ENCODE data around the gene GAST. TPM values are rescaled to one million over a fixed set of nuclear protein-coding genes. Genes with fewer than 3 reads are reported as not detected.

GAST gene
- total RNA-seq, 1 experiment from 2014 or later, result not detected

DNA sequence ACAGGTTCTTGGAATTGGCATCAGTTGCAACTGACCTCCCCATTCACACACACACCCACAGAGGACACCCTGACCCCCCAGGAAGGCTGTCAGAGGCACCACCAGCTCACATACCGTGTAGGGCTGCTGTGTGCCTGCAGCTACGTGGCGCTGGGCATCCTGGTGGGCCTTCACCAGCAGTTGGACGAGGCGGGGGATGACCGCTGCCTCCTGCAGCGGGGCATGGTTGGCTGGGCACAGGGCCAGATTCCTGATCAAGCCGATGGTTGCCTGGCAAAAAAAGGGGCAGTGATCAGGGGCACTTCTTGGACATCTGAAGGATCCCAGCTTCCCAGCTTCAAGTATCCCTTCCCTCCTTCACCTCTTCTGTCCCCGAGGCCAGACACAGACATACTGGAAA, 46.5 kb downstream of the GAST start:
- DNase-seq (ENCODE audit: low read depth, low spot score) (no peak), ATAC-seq (no peak)
- TF ChIP-seq SIN3A (IDR thresholded peaks at IDR 0.05; ENCODE audit: low read depth) (no peak), RAD21 (IDR thresholded peaks at IDR 0.05; ENCODE audit: low read depth) (no peak), EZH2phosphoT487 (IDR thresholded peaks at IDR 0.05; ENCODE audit: borderline replicate concordance) (no peak)
- H3K79me2 ChIP-seq (ENCODE audit: insufficient read depth, low read length), result no peaks in the 10 kb centered on the region
- H2AFZ ChIP-seq (ENCODE audit: low read depth, low read length, poor library complexity, severe bottlenecking), result no peak overlapping the region
- peaks cover 40 to 58% of the 10 kb centered on the region in 2 experiments for H3K36me3 ChIP-seq (ENCODE audit: control insufficient read depth in 1 of 2, insufficient read depth in 2 of 2, low read length in 2 of 2)
- no peak overlapping the region for H3K4me3 ChIP-seq (replicated peaks in 1 of 2; ENCODE audit: low read depth in 1 of 2, low read length in 2 of 2)
- H3K9me3 ChIP-seq (ENCODE audit: control insufficient read depth in 1 of 2, insufficient read depth in 1 of 2, low read depth in 1 of 2, low read length in 2 of 2), result no peaks in the 10 kb centered on the region
- no peaks in the 10 kb centered on the region for H3K4me1 ChIP-seq (ENCODE audit: control insufficient read depth in 1 of 2, insufficient read depth in 2 of 2, low read length in 2 of 2)
- H3K27ac ChIP-seq (ENCODE audit: low read depth, low read length), result no peak overlapping the region
- no peaks in the 10 kb centered on the region for H3K9me2 ChIP-seq (ENCODE audit: insufficient read depth)
- no peak overlapping the region for H3K4me2 ChIP-seq (ENCODE audit: low read length)
- intact Hi-C loops (cut with micrococcal nuclease), result no loop called here
- H4K20me1 ChIP-seq (ENCODE audit: insufficient read depth), result no peaks in the 10 kb centered on the region
- no peaks in the 10 kb centered on the region for H3K27me3 ChIP-seq (ENCODE audit: insufficient read depth, low read length)
- ChIA-PET POLR2A (interaction anchor here (0.7 kb wide), 1 partner anchor 54 kb away, joined by 3 read pairs; no protein-coding TSS in a partner anchor), RAD21 (ENCODE audit: low non-redundant PET in 1 of 2, low total read pairs in 2 of 2, uncharacterized antibody in 2 of 2, unreplicated experiment in 2 of 2) (no interaction called here), CTCF (no interaction called here)
- H3K9ac ChIP-seq (ENCODE audit: low read length), result no peak overlapping the region
- no TSS peak for BruUV-seq (replicated peaks)

DNA sequence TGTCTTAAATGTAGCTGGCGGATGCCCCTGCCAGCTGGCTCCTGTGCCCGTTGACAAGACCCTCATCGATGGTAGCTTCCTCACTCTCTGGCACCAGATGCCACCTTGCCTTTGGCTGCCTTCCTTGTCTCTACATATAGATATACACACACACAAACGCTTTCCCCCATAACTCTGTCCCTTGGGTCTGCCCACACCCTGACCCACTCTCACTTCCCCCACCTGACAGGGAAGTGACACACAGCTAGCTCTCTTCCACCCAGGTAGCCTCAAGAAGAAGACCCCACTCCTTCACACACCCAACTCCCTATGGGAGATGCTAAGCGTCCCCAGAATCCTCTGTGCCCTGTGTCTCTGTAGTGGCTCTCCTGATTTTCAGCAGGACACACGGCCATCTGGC, 48.7 kb downstream of the GAST start:
- H2AFZ ChIP-seq (ENCODE audit: low read depth, low read length, poor library complexity, severe bottlenecking), result no peak overlapping the region
- H3K4me1 ChIP-seq (ENCODE audit: control insufficient read depth in 1 of 2, insufficient read depth in 2 of 2, low read length in 2 of 2), result no peaks in the 10 kb centered on the region
- peaks cover 54 to 62% of the 10 kb centered on the region in 2 experiments for H3K36me3 ChIP-seq (ENCODE audit: control insufficient read depth in 1 of 2, insufficient read depth in 2 of 2, low read length in 2 of 2)
- no peak overlapping the region for H3K4me2 ChIP-seq (ENCODE audit: low read length)
- no peak for ATAC-seq
- DNase-seq (ENCODE audit: low read depth, low spot score), result no peak
- H4K20me1 ChIP-seq (ENCODE audit: insufficient read depth), result no peaks in the 10 kb centered on the region
- no peak for TF ChIP-seq ZBTB33 (IDR thresholded peaks at IDR 0.05; ENCODE audit: extremely low read depth, insufficient replicate concordance, low read length)
- TF ChIP-seq SRF (IDR thresholded peaks at IDR 0.05; ENCODE audit: low read depth), result no peak
- no peak for TF ChIP-seq TCF7L2 (IDR thresholded peaks at IDR 0.05; ENCODE audit: borderline replicate concordance, extremely low read depth, insufficient read depth, insufficient read length)
- TF ChIP-seq RAD21 (IDR thresholded peaks at IDR 0.05; ENCODE audit: low read depth), result no peak
- TF ChIP-seq, protein P1, sequence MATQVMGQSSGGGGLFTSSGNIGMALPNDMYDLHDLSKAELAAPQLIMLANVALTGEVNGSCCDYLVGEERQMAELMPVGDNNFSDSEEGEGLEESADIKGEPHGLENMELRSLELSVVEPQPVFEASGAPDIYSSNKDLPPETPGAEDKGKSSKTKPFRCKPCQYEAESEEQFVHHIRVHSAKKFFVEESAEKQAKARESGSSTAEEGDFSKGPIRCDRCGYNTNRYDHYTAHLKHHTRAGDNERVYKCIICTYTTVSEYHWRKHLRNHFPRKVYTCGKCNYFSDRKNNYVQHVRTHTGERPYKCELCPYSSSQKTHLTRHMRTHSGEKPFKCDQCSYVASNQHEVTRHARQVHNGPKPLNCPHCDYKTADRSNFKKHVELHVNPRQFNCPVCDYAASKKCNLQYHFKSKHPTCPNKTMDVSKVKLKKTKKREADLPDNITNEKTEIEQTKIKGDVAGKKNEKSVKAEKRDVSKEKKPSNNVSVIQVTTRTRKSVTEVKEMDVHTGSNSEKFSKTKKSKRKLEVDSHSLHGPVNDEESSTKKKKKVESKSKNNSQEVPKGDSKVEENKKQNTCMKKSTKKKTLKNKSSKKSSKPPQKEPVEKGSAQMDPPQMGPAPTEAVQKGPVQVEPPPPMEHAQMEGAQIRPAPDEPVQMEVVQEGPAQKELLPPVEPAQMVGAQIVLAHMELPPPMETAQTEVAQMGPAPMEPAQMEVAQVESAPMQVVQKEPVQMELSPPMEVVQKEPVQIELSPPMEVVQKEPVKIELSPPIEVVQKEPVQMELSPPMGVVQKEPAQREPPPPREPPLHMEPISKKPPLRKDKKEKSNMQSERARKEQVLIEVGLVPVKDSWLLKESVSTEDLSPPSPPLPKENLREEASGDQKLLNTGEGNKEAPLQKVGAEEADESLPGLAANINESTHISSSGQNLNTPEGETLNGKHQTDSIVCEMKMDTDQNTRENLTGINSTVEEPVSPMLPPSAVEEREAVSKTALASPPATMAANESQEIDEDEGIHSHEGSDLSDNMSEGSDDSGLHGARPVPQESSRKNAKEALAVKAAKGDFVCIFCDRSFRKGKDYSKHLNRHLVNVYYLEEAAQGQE (IDR thresholded peaks at IDR 0.05; ENCODE audit: low read depth), result no peak
- TF ChIP-seq MAX (IDR thresholded peaks at IDR 0.05), result no peak
- TF ChIP-seq JUND (IDR thresholded peaks at IDR 0.05), result no peak
- TF ChIP-seq EZH2 (IDR thresholded peaks at IDR 0.05), result no peak
- TF ChIP-seq YY1 (IDR thresholded peaks at IDR 0.05; ENCODE audit: extremely low read depth, insufficient replicate concordance, low read depth, low read length), result no peak
- TF ChIP-seq ZNF274 (IDR thresholded peaks at IDR 0.05; ENCODE audit: low read depth, low read length), result no peak
- no peak for TF ChIP-seq POLR2AphosphoS5 (IDR thresholded peaks at IDR 0.05; ENCODE audit: low read depth, low read length)
- no peak for TF ChIP-seq ELF1 (IDR thresholded peaks at IDR 0.05; ENCODE audit: borderline replicate concordance, low read depth)
- TF ChIP-seq ZFX (IDR thresholded peaks at IDR 0.05), result no peak
- no peak for TF ChIP-seq EZH2phosphoT487 (IDR thresholded peaks at IDR 0.05; ENCODE audit: borderline replicate concordance)
- no peak for TF ChIP-seq EGR1 (IDR thresholded peaks at IDR 0.05; ENCODE audit: low read depth)
- H3K9me2 ChIP-seq (ENCODE audit: insufficient read depth), result no peaks in the 10 kb centered on the region
- no peaks in the 10 kb centered on the region for H3K79me2 ChIP-seq (ENCODE audit: insufficient read depth, low read length)
- ChIA-PET CTCF (no interaction called here), RAD21 (ENCODE audit: low non-redundant PET in 1 of 2, low total read pairs in 2 of 2, uncharacterized antibody in 2 of 2, unreplicated experiment in 2 of 2) (no interaction called here), POLR2A (no interaction called here)
- no peaks in the 10 kb centered on the region for H3K9me3 ChIP-seq (ENCODE audit: control insufficient read depth in 1 of 2, insufficient read depth in 1 of 2, low read depth in 1 of 2, low read length in 2 of 2)
- BruUV-seq (replicated peaks), result no TSS peak
- no peak overlapping the region for H3K9ac ChIP-seq (ENCODE audit: low read length)
- intact Hi-C loops (cut with micrococcal nuclease), result no loop called here
- no peak overlapping the region for H3K27ac ChIP-seq (ENCODE audit: low read depth, low read length)
- no peak overlapping the region for H3K4me3 ChIP-seq (replicated peaks in 1 of 2; ENCODE audit: low read depth in 1 of 2, low read length in 2 of 2)
- no peaks in the 10 kb centered on the region for H3K27me3 ChIP-seq (ENCODE audit: insufficient read depth, low read length)

All from HCT116 (cell line).